Ramos (cell line): ENCODE data around the gene MYG1.

ENCODE experiments used
- in situ Hi-C: fragments of 300-500 bp; cut with MboI; formaldehyde crosslinking; loops from one replicate; pipeline ENCODE4 v1.14.3; 2022; ENCODE audit warnings: low sequenced_read_pairs; ENCODE audit not compliant: unreplicated experiment

Gene MYG1

DNA sequence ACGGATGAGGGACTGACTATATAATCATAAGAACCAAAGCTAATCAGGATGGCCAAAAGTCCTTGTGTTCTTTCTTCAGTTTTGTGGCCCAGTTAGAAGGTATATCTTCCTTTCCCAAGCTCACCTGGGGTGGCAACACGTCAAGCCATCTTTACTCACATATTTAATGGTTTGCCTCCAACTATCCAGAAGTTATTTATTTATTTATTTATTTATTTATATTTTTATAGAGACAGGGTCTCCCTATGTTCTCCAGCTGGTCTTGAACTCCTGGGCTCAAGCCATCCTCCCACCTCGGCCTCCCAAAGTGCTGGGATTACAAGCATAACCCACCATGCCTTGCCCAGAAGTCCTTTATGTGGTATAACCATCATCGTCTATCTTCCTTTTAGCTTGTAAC is 48.4 kb downstream of the MYG1 start:
- in situ Hi-C loops, result loop anchor here (5.0 kb wide), 2 partner anchors 69 to 159 kb away; partner anchors contain the start of gene NPFF

- in situ Hi-C loops, result no loop called here
Observed at GRCh38 chr12:53352331-53353256, 53.1 kb downstream of the MYG1 start.

DNA sequence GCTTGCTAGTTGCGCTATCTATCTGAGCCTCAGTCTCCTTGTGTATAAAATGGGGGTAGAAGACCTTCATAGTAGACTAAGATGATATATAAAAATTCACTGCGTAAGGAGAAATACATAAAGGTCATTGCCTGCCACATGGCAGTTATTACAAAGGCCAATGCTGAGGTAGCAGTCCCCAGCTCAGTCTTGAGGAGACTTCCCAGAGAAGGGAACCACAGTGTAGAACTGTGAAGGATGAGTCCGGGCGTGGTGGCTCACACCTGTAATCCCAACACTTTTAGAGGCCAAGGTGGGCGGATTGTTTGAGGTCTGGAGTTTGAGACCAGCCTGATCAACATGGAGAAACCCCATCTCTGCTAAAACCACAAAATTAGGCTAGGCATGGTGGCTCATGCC is 53.8 kb downstream of the MYG1 start:
- in situ Hi-C loops, result no loop called here

DNA sequence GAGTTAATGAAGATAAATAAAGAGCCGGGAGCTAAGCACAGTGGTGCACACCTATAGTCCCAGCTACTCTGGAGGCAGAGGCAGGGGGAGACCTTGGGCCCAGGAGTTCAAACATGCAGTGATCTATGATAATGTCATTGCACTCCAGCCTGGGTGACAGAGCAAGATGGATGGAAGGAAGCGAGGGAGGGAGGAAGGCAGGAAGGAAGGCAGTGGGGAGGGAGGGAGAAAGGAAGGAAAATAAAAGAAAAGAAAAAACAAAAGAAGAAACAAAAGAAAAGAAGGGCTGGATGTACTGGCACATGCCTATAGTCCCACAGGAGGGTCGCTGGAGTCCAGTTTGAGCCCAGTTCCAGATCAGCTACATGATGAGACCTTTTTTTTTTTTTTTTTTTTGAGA is 55.6 kb downstream of the MYG1 start:
- in situ Hi-C loops, result no loop called here
